Activated naive CD4-positive, alpha-beta T cell treated with anti-CD3 and anti-CD28 coated beads, Interleukin-2, amount 10 ng/mL, durations not matched to agents 7 days and 5 days (primary cell): ENCODE results near the gene NOTCH2.

ENCODE experiments used
- CTCF ChIA-PET: fragments of 350-600 bp; sonication (Branson Sonifier 250); formaldehyde crosslinking; loops from one replicate; lab custom pipeline; 2021; ENCODE audit warnings: antibody characterized with exemption; lab: Charles Lee
- DNase-seq: peaks from one replicate; pipeline ENCODE4 v3.0.0-alpha.2; 2020
- H3K27ac Mint-ChIP-seq: one replicate; pipeline ENCODE4 v1.8.0; 2021; ENCODE audit warnings: mild to moderate bottlenecking, moderate library complexity, mixed read lengths
- H3K27me3 Mint-ChIP-seq: one replicate; pipeline ENCODE4 v1.8.0; 2021; ENCODE audit warnings: mild to moderate bottlenecking, mixed read lengths
- H3K36me3 Mint-ChIP-seq: one replicate; pipeline ENCODE4 v1.8.0; 2021; ENCODE audit warnings: mixed read lengths
- H3K4me1 Mint-ChIP-seq: one replicate; pipeline ENCODE4 v1.8.0; 2021; ENCODE audit warnings: mixed read lengths
- H3K4me3 Mint-ChIP-seq: one replicate; pipeline ENCODE4 v1.8.0; 2021; ENCODE audit warnings: mild to moderate bottlenecking, moderate library complexity, mixed read lengths
- H3K9me3 Mint-ChIP-seq: one replicate; pipeline ENCODE4 v1.8.0; 2021; ENCODE audit warnings: mixed read lengths

The NOTCH2 gene

GRCh38 chr1:119954476-119955422, 114.7 kb downstream of the NOTCH2 start:
- peaks cover 36% of the 10 kb centered on the region for H3K4me1 Mint-ChIP-seq
- no peak overlapping the region for H3K27ac Mint-ChIP-seq
- CTCF ChIA-PET, result interaction anchor here (1.3 to 1.4 kb wide), 2 partner anchors 13 to 69 kb away, joined by 4 to 6 read pairs; no protein-coding TSS in a partner anchor
- H3K4me3 Mint-ChIP-seq, result no peak overlapping the region
- peaks cover 59% of the 10 kb centered on the region for H3K36me3 Mint-ChIP-seq
- H3K9me3 Mint-ChIP-seq, result no peaks in the 10 kb centered on the region
- DNase-seq, result no peak
- H3K27me3 Mint-ChIP-seq, result no peaks in the 10 kb centered on the region

GRCh38 chr1:119953266-119953998, 116.0 kb downstream of the NOTCH2 start:
- H3K36me3 Mint-ChIP-seq, result peaks cover 55% of the 10 kb centered on the region
- H3K27ac Mint-ChIP-seq, result no peak overlapping the region
- no peak for DNase-seq
- H3K27me3 Mint-ChIP-seq, result no peaks in the 10 kb centered on the region
- H3K9me3 Mint-ChIP-seq, result no peaks in the 10 kb centered on the region
- peaks cover 32% of the 10 kb centered on the region for H3K4me1 Mint-ChIP-seq
- no peak overlapping the region for H3K4me3 Mint-ChIP-seq
- CTCF ChIA-PET, result interaction anchor here (1.3 kb wide), 1 partner anchor 67 kb away, joined by 4 read pairs; no protein-coding TSS in a partner anchor

- no peak overlapping the region for H3K4me3 Mint-ChIP-seq
- peaks cover 27% of the 10 kb centered on the region for H3K4me1 Mint-ChIP-seq
- H3K36me3 Mint-ChIP-seq, result peaks cover 55% of the 10 kb centered on the region
- CTCF ChIA-PET, result no interaction called here
- no peak overlapping the region for H3K27ac Mint-ChIP-seq
- H3K9me3 Mint-ChIP-seq, result no peaks in the 10 kb centered on the region
- DNase-seq, result no peak
- H3K27me3 Mint-ChIP-seq, result no peaks in the 10 kb centered on the region
Measured at GRCh38 chr1:119952496-119952895, 117.0 kb downstream of the NOTCH2 start.

- Mint-ChIP-seq H3K36me3 (peaks cover 35% of the 10 kb centered on the region), H3K4me1 (peaks cover 4% of the 10 kb centered on the region), H3K27ac (no peak overlapping the region), H3K27me3 (no peaks in the 10 kb centered on the region), H3K9me3 (no peaks in the 10 kb centered on the region), H3K4me3 (no peak overlapping the region)
- CTCF ChIA-PET, result interaction anchor here (0.7 to 1.6 kb wide), 19 partner anchors 12 to 228 kb away, joined by 3 to 6 read pairs (median 3); partner anchors contain the start of gene SEC22B
- peak; percentile 85 for DNase-seq
Measured at GRCh38 chr1:119948342-119949214, 120.9 kb downstream of the NOTCH2 start.

- H3K27ac Mint-ChIP-seq, result no peak overlapping the region
- DNase-seq, result no peak
- no peaks in the 10 kb centered on the region for H3K4me1 Mint-ChIP-seq
- CTCF ChIA-PET, result interaction anchor here (0.9 to 1.6 kb wide), 7 partner anchors 18 to 180 kb away, joined by 3 to 5 read pairs (median 3); no protein-coding TSS in a partner anchor
- H3K4me3 Mint-ChIP-seq, result no peak overlapping the region
- H3K36me3 Mint-ChIP-seq, result peaks cover 33% of the 10 kb centered on the region
- H3K27me3 Mint-ChIP-seq, result no peaks in the 10 kb centered on the region
- H3K9me3 Mint-ChIP-seq, result no peaks in the 10 kb centered on the region
Measured at GRCh38 chr1:119947468-119947867, 122.0 kb downstream of the NOTCH2 start.

GRCh38 chr1:119946724-119947123, 122.7 kb downstream of the NOTCH2 start:
- CTCF ChIA-PET, result interaction anchor here (1.0 to 1.2 kb wide), 2 partner anchors 21 to 179 kb away, joined by 3 read pairs; no protein-coding TSS in a partner anchor

GRCh38 chr1:119943216-119943615, 126.2 kb downstream of the NOTCH2 start:
- CTCF ChIA-PET, result interaction anchor here (0.8 to 1.4 kb wide), 3 partner anchors 25 to 33 kb away, joined by 3 read pairs; no protein-coding TSS in a partner anchor
- Mint-ChIP-seq H3K36me3 (peaks cover 36% of the 10 kb centered on the region), H3K9me3 (no peaks in the 10 kb centered on the region), H3K27me3 (no peaks in the 10 kb centered on the region), H3K4me1 (peaks cover 9% of the 10 kb centered on the region), H3K27ac (no peak overlapping the region), H3K4me3 (no peak overlapping the region)
- DNase-seq, result no peak

More at GRCh38 chr1:119946724-119947123, 122.7 kb downstream of the NOTCH2 start:
- H3K36me3 Mint-ChIP-seq, result peaks cover 30% of the 10 kb centered on the region
- H3K27ac Mint-ChIP-seq, result no peak overlapping the region
- no peak for DNase-seq
- H3K9me3 Mint-ChIP-seq, result no peaks in the 10 kb centered on the region
- no peak overlapping the region for H3K4me3 Mint-ChIP-seq
- no peaks in the 10 kb centered on the region for H3K4me1 Mint-ChIP-seq
- no peaks in the 10 kb centered on the region for H3K27me3 Mint-ChIP-seq

- Mint-ChIP-seq H3K27ac (no peak overlapping the region), H3K4me1 (peaks cover 9% of the 10 kb centered on the region), H3K27me3 (no peaks in the 10 kb centered on the region), H3K9me3 (no peaks in the 10 kb centered on the region), H3K4me3 (no peak overlapping the region), H3K36me3 (peaks cover 46% of the 10 kb centered on the region)
- CTCF ChIA-PET, result no interaction called here
- no peak for DNase-seq
Measured at GRCh38 chr1:119941392-119941791, 128.1 kb downstream of the NOTCH2 start.

- DNase-seq, result no peak
- peaks cover 9% of the 10 kb centered on the region for H3K4me1 Mint-ChIP-seq
- no peaks in the 10 kb centered on the region for H3K9me3 Mint-ChIP-seq
- CTCF ChIA-PET, result no interaction called here
- no peak overlapping the region for H3K27ac Mint-ChIP-seq
- peaks cover 51% of the 10 kb centered on the region for H3K36me3 Mint-ChIP-seq
- H3K27me3 Mint-ChIP-seq, result no peaks in the 10 kb centered on the region
- no peak overlapping the region for H3K4me3 Mint-ChIP-seq
Measured at GRCh38 chr1:119940697-119941096, 128.8 kb downstream of the NOTCH2 start.

- CTCF ChIA-PET, result no interaction called here
Measured at GRCh38 chr1:119937198-119937597, 132.3 kb downstream of the NOTCH2 start.

GRCh38 chr1:119935915-119936314, 133.5 kb downstream of the NOTCH2 start:
- no peak for DNase-seq
- no peaks in the 10 kb centered on the region for H3K27me3 Mint-ChIP-seq
- CTCF ChIA-PET, result interaction anchor here (1.1 kb wide), 1 partner anchor 13 kb away, joined by 4 read pairs; no protein-coding TSS in a partner anchor
- no peak overlapping the region for H3K27ac Mint-ChIP-seq
- H3K4me1 Mint-ChIP-seq, result peaks cover 5% of the 10 kb centered on the region
- H3K4me3 Mint-ChIP-seq, result no peak overlapping the region
- peaks cover 69% of the 10 kb centered on the region for H3K36me3 Mint-ChIP-seq
- peaks cover 8% of the 10 kb centered on the region for H3K9me3 Mint-ChIP-seq

More at GRCh38 chr1:119937198-119937597, 132.3 kb downstream of the NOTCH2 start:
- H3K9me3 Mint-ChIP-seq, result peaks cover 8% of the 10 kb centered on the region
- no peaks in the 10 kb centered on the region for H3K27me3 Mint-ChIP-seq
- peaks cover 9% of the 10 kb centered on the region for H3K4me1 Mint-ChIP-seq
- no peak for DNase-seq
- peaks cover 75% of the 10 kb centered on the region for H3K36me3 Mint-ChIP-seq
- no peak overlapping the region for H3K4me3 Mint-ChIP-seq
- H3K27ac Mint-ChIP-seq, result no peak overlapping the region

GRCh38 chr1:119935373-119935772, 134.1 kb downstream of the NOTCH2 start:
- Mint-ChIP-seq H3K4me1 (peaks cover 2% of the 10 kb centered on the region), H3K27me3 (no peaks in the 10 kb centered on the region), H3K36me3 (peaks cover 66% of the 10 kb centered on the region), H3K4me3 (no peak overlapping the region), H3K27ac (no peak overlapping the region), H3K9me3 (peaks cover 8% of the 10 kb centered on the region)
- DNase-seq, result no peak
- CTCF ChIA-PET, result interaction anchor here (1.2 to 1.7 kb wide), 2 partner anchors 13 to 66 kb away, joined by 3 to 5 read pairs; no protein-coding TSS in a partner anchor

GRCh38 chr1:119933397-119933796, 136.1 kb downstream of the NOTCH2 start:
- Mint-ChIP-seq H3K27me3 (no peaks in the 10 kb centered on the region), H3K27ac (no peak overlapping the region), H3K9me3 (peaks cover 8% of the 10 kb centered on the region), H3K4me3 (no peak overlapping the region), H3K36me3 (peaks cover 60% of the 10 kb centered on the region), H3K4me1 (no peaks in the 10 kb centered on the region)
- DNase-seq, result no peak
- CTCF ChIA-PET, result no interaction called here
